Measurements from ENCODE around the gene SAMD11. TPM values are rescaled to one million over a fixed set of nuclear protein-coding genes. Genes with fewer than 3 reads are reported as not detected.

Gene SAMD11
- polyA plus RNA-seq, 1 of the 3 experiments (the other 2 are of a cell fraction) = 2.1 TPM

DNA sequence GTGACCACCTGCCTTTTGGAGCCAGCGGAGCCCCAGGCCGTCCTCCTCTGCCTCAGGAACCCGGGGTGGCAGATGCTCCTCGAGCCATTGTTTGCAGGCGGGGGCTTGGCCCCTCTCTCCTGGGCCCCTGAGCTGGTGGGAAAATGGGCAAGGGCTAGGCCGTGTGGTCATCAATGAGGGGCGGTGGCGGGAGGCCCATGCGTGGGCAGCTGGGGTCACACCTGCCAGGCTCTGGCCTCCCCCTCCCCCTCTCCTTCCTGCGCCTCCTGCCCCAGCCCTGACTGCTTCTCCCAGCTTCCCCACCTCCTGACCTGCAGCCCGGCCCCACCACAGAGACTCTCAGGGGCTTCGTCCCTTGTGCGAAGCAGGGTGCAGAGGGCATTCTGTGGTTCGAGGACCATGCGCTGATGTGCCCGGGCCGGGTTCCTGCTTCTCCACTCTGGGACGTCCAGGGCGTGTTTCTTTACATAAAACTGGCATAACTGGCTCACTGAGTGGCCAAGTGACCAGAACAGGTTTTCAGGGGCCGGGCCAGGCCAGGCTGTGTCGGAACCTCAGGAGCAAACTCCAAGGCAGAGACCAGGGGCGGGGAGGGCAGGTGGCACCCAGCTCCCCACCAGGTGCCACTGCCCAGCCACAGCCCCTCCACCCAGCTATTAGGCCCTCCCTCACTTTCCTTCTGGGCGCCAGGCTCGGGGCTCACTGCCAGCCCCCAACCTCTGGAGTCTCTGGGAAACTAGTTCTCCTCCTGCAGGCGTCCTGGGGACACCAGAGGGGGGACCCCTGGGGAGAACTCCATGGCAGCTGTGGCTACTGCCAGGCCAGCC is 9.3 kb downstream of the SAMD11 start:
- CTCF ChIA-PET = interaction anchor here (1.0 to 6.6 kb wide), 3 partner anchors 9 to 28 kb away, joined by 3 to 49 read pairs (median 5); partner anchors contain the start of gene SAMD11
- H3K27ac ChIP-seq (ENCODE audit: low read depth in 2 of 2, low read length in 1 of 2) = no peak overlapping the region
- no peaks in the 10 kb centered on the region for H3K36me3 ChIP-seq (replicated peaks in 1 of 2; ENCODE audit: control insufficient read depth in 1 of 2, insufficient read depth in 2 of 2, low read length in 1 of 2)
- H3K9ac ChIP-seq = no peak overlapping the region
- H3K9me2 ChIP-seq = no peaks in the 10 kb centered on the region
- H2AFZ ChIP-seq (ENCODE audit: low read depth) = no peak overlapping the region
- H3K4me1 ChIP-seq (ENCODE audit: control insufficient read depth in 1 of 2, insufficient read depth in 2 of 2, low read depth in 1 of 2, low read length in 1 of 2) = peaks cover 0 to 12% of the 10 kb centered on the region in 2 experiments; a peak in 1 of 4 replicates
- no peak overlapping the region for H3K4me2 ChIP-seq
- H3K4me3 ChIP-seq (ENCODE audit: low read depth in 2 of 2, low read length in 1 of 2) = no peak overlapping the region
- 87% methylated on average over 10 of the region's 25 CpGs for WGBS (ENCODE audit: low lambda C conversion rate)
- no peaks in the 10 kb centered on the region for H4K20me1 ChIP-seq (ENCODE audit: insufficient read depth)
- H3F3A ChIP-seq (replicated peaks; ENCODE audit: insufficient read depth) = peaks cover 3% of the 10 kb centered on the region
- H3K79me2 ChIP-seq (ENCODE audit: insufficient read depth) = no peaks in the 10 kb centered on the region
- H3K9me3 ChIP-seq = no peaks in the 10 kb centered on the region
- no peak for TF ChIP-seq RXRA (IDR thresholded peaks at IDR 0.05; ENCODE audit: borderline replicate concordance, low read depth)
- no peak for TF ChIP-seq EP300 (IDR thresholded peaks at IDR 0.05; ENCODE audit: borderline replicate concordance in 1 of 2, low read depth in 1 of 2, low read length in 1 of 2)
- TF ChIP-seq JUND (IDR thresholded peaks at IDR 0.05) = no peak
- TF ChIP-seq, protein P1, sequence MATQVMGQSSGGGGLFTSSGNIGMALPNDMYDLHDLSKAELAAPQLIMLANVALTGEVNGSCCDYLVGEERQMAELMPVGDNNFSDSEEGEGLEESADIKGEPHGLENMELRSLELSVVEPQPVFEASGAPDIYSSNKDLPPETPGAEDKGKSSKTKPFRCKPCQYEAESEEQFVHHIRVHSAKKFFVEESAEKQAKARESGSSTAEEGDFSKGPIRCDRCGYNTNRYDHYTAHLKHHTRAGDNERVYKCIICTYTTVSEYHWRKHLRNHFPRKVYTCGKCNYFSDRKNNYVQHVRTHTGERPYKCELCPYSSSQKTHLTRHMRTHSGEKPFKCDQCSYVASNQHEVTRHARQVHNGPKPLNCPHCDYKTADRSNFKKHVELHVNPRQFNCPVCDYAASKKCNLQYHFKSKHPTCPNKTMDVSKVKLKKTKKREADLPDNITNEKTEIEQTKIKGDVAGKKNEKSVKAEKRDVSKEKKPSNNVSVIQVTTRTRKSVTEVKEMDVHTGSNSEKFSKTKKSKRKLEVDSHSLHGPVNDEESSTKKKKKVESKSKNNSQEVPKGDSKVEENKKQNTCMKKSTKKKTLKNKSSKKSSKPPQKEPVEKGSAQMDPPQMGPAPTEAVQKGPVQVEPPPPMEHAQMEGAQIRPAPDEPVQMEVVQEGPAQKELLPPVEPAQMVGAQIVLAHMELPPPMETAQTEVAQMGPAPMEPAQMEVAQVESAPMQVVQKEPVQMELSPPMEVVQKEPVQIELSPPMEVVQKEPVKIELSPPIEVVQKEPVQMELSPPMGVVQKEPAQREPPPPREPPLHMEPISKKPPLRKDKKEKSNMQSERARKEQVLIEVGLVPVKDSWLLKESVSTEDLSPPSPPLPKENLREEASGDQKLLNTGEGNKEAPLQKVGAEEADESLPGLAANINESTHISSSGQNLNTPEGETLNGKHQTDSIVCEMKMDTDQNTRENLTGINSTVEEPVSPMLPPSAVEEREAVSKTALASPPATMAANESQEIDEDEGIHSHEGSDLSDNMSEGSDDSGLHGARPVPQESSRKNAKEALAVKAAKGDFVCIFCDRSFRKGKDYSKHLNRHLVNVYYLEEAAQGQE (IDR thresholded peaks at IDR 0.05; ENCODE audit: low read depth, low read length) = no peak
- no peak for TF ChIP-seq GATA2 (CRISPR knock-in tag; IDR thresholded peaks at IDR 0.05)
- no peak for TF ChIP-seq FOXM1 (IDR thresholded peaks at IDR 0.05; ENCODE audit: low read depth)
- TF ChIP-seq POLR2AphosphoS5 (IDR thresholded peaks at IDR 0.05; ENCODE audit: low read depth, low read length) = no peak
- TF ChIP-seq NRF1 (IDR thresholded peaks at IDR 0.05; ENCODE audit: low read depth, low read length) = no peak
- TF ChIP-seq RFX5 (IDR thresholded peaks at IDR 0.05; ENCODE audit: low read length) = no peak
- TF ChIP-seq FOXJ3 (CRISPR knock-in tag; IDR thresholded peaks at IDR 0.05) = no peak
- no peak for DNase-seq
- H3K27me3 ChIP-seq (ENCODE audit: insufficient read depth) = no peaks in the 10 kb centered on the region
- POLR2A ChIA-PET = no interaction called here

DNA sequence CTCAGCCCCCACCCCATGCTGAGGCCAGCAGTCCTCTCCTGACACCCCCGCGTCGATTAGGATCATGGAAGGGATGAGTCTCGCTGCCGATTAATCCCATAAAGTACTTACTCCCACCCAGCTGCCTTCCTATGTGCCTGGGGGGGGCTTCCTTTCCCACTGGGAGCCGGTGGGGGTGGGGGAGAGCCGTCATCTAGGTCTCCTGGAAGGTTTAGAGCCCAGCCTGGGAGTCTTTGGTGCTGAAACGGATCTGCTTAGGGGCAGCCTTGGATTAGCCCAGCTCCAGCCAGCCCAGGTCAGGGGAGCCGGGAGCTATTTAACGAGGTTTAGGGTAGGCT is 9.8 kb downstream of the SAMD11 start:
- WGBS (ENCODE audit: low lambda C conversion rate) = 90% methylated on average over 8 of the region's 10 CpGs
- H2AFZ ChIP-seq (ENCODE audit: low read depth) = no peak overlapping the region
- no peak overlapping the region for H3K9ac ChIP-seq
- POLR2A ChIA-PET = no interaction called here
- H3K36me3 ChIP-seq (replicated peaks in 1 of 2; ENCODE audit: control insufficient read depth in 1 of 2, insufficient read depth in 2 of 2, low read length in 1 of 2) = no peaks in the 10 kb centered on the region
- no peak overlapping the region for H3K4me3 ChIP-seq (ENCODE audit: low read depth in 2 of 2, low read length in 1 of 2)
- CTCF ChIA-PET = interaction anchor here (1.0 to 6.6 kb wide), 3 partner anchors 10 to 28 kb away, joined by 3 to 49 read pairs (median 5); partner anchors contain the start of gene SAMD11
- no peak overlapping the region for H3K4me2 ChIP-seq
- H4K20me1 ChIP-seq (ENCODE audit: insufficient read depth) = no peaks in the 10 kb centered on the region
- peaks cover 3% of the 10 kb centered on the region for H3F3A ChIP-seq (replicated peaks; ENCODE audit: insufficient read depth)
- no peaks in the 10 kb centered on the region for H3K9me2 ChIP-seq
- H3K27ac ChIP-seq (ENCODE audit: low read depth in 2 of 2, low read length in 1 of 2) = no peak overlapping the region
- H3K27me3 ChIP-seq (ENCODE audit: insufficient read depth) = no peaks in the 10 kb centered on the region
- no peaks in the 10 kb centered on the region for H3K79me2 ChIP-seq (ENCODE audit: insufficient read depth)
- no peak for DNase-seq
- TF ChIP-seq RXRA (IDR thresholded peaks at IDR 0.05; ENCODE audit: borderline replicate concordance, low read depth) (no peak), GATA2 (CRISPR knock-in tag; IDR thresholded peaks at IDR 0.05) (no peak), SMC3 (IDR thresholded peaks at IDR 0.05; ENCODE audit: low read depth, low read length) (no peak)
- H3K4me1 ChIP-seq (ENCODE audit: control insufficient read depth in 1 of 2, insufficient read depth in 2 of 2, low read depth in 1 of 2, low read length in 1 of 2) = peaks cover 0 to 12% of the 10 kb centered on the region in 2 experiments; a peak in 1 of 4 replicates
- no peaks in the 10 kb centered on the region for H3K9me3 ChIP-seq
